Measurements from ENCODE around the gene VTI1A.

- TF ChIP-seq EZH2phosphoT487 (IDR thresholded peaks at IDR 0.05; ENCODE audit: unreplicated experiment) (no peak), POLR2AphosphoS5 (IDR thresholded peaks at IDR 0.05; ENCODE audit: low read depth) (no peak), REST (IDR thresholded peaks at IDR 0.05; ENCODE audit: unreplicated experiment) (no peak), ZNF462 (CRISPR knock-in tag; IDR thresholded peaks at IDR 0.05) (no peak), STAT1 (IDR thresholded peaks at IDR 0.05; ENCODE audit: unreplicated experiment) (no peak), EZH2 (IDR thresholded peaks at IDR 0.05; ENCODE audit: low read depth, unreplicated experiment) (no peak), ZNF114 (CRISPR knock-in tag; IDR thresholded peaks at IDR 0.05) (no peak)
- TF ChIP-seq, protein P1, sequence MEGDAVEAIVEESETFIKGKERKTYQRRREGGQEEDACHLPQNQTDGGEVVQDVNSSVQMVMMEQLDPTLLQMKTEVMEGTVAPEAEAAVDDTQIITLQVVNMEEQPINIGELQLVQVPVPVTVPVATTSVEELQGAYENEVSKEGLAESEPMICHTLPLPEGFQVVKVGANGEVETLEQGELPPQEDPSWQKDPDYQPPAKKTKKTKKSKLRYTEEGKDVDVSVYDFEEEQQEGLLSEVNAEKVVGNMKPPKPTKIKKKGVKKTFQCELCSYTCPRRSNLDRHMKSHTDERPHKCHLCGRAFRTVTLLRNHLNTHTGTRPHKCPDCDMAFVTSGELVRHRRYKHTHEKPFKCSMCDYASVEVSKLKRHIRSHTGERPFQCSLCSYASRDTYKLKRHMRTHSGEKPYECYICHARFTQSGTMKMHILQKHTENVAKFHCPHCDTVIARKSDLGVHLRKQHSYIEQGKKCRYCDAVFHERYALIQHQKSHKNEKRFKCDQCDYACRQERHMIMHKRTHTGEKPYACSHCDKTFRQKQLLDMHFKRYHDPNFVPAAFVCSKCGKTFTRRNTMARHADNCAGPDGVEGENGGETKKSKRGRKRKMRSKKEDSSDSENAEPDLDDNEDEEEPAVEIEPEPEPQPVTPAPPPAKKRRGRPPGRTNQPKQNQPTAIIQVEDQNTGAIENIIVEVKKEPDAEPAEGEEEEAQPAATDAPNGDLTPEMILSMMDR (conservative IDR thresholded peaks at IDR 0.05; ENCODE audit: low read depth in 2 of 2) = no peak
Measured at GRCh38 chr10:112750427-112751167, 303.6 kb downstream of the VTI1A start.
